ENCODE data around the gene MYL12A.

DNA sequence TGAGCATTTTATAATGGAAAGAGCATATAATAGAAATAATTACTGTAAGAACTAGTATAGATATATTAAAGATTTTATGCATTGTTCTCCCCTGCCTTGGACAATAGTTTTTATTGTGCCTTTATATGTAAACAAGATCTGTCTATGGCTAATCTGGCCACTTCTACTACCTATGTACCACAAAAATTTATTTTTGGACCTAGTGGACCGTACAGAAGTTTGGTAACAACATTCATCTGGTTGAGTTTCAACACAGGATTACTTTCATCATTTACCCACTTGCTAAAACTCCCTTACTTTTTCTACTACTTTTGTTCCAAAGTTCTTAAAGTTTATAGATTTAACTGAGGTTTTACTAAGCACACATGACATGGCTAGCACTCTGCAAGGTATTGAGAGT is 14.6 kb upstream of the MYL12A start:
- TF ChIP-seq, protein P1, sequence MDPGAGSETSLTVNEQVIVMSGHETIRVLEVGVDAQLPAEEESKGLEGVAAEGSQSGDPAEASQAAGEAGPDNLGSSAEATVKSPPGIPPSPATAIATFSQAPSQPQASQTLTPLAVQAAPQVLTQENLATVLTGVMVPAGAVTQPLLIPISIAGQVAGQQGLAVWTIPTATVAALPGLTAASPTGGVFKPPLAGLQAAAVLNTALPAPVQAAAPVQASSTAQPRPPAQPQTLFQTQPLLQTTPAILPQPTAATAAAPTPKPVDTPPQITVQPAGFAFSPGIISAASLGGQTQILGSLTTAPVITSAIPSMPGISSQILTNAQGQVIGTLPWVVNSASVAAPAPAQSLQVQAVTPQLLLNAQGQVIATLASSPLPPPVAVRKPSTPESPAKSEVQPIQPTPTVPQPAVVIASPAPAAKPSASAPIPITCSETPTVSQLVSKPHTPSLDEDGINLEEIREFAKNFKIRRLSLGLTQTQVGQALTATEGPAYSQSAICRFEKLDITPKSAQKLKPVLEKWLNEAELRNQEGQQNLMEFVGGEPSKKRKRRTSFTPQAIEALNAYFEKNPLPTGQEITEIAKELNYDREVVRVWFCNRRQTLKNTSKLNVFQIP (CRISPR knock-in tag; IDR thresholded peaks at IDR 0.05; ENCODE audit: borderline replicate concordance, low read depth), result no peak
- TF ChIP-seq ZNF565 (CRISPR knock-in tag; conservative IDR thresholded peaks at IDR 0.05; ENCODE audit: low read depth) (no peak), ZFP3 (CRISPR knock-in tag; IDR thresholded peaks at IDR 0.05) (no peak), ESRRG (CRISPR knock-in tag; IDR thresholded peaks at IDR 0.05) (no peak)
- TF ChIP-seq, protein P2, sequence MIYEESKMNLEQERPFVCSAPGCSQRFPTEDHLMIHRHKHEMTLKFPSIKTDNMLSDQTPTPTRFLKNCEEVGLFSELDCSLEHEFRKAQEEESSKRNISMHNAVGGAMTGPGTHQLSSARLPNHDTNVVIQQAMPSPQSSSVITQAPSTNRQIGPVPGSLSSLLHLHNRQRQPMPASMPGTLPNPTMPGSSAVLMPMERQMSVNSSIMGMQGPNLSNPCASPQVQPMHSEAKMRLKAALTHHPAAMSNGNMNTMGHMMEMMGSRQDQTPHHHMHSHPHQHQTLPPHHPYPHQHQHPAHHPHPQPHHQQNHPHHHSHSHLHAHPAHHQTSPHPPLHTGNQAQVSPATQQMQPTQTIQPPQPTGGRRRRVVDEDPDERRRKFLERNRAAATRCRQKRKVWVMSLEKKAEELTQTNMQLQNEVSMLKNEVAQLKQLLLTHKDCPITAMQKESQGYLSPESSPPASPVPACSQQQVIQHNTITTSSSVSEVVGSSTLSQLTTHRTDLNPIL (CRISPR knock-in tag; IDR thresholded peaks at IDR 0.05; ENCODE audit: low read depth), result no peak
